ENCODE results near the gene DNASE1L3. TPM values are rescaled to one million over a fixed set of nuclear protein-coding genes. Genes with fewer than 3 reads are reported as not detected.

The DNASE1L3 gene
- total and polyA plus RNA-seq, 2 of the 13 experiments (the other 11 are each of a cell fraction or from before 2014, with no cell fraction given), result 0.86 to 1.7 TPM

GRCh38 chr3:58180940-58181587 is 29.7 kb downstream of the DNASE1L3 start (continued):
- TF ChIP-seq RERE (CRISPR knock-in tag; IDR thresholded peaks at IDR 0.05; ENCODE audit: low read depth) (no peak; the same call in 1 of the 2 replicates), SRY (CRISPR knock-in tag; IDR thresholded peaks at IDR 0.05) (no peak), ZBTB3 (CRISPR knock-in tag; IDR thresholded peaks at IDR 0.05; ENCODE audit: borderline replicate concordance, low read depth) (no peak), ATF1 (CRISPR knock-in tag; IDR thresholded peaks at IDR 0.05) (no peak), ZNF713 (CRISPR knock-in tag; IDR thresholded peaks at IDR 0.05) (no peak), RFX1 (IDR thresholded peaks at IDR 0.05) (no peak), ATF3 (CRISPR knock-in tag; IDR thresholded peaks at IDR 0.05) (peak; percentile 33; the same call in 1 of the 2 replicates), ZNF101 (CRISPR knock-in tag; IDR thresholded peaks at IDR 0.05; ENCODE audit: borderline replicate concordance, low read depth) (no peak), ZNF18 (CRISPR knock-in tag; IDR thresholded peaks at IDR 0.05; ENCODE audit: insufficient replicate concordance) (no peak), LBX2 (CRISPR knock-in tag; IDR thresholded peaks at IDR 0.05; ENCODE audit: borderline replicate concordance) (no peak), AHDC1 (CRISPR knock-in tag; IDR thresholded peaks at IDR 0.05; ENCODE audit: borderline replicate concordance) (peak; percentile 69; the same call in 1 of the 2 replicates), ZSCAN22 (CRISPR knock-in tag; IDR thresholded peaks at IDR 0.05) (no peak)
